Suprapubic skin (tissue), 4 donors: Measurements from ENCODE around the gene NHSL1. TPM values are rescaled to one million over a fixed set of nuclear protein-coding genes. Genes with fewer than 3 reads are reported as not detected.

Experiments
- DNase-seq, 2 donors: peaks; one replicate each; pipeline ENCODE4 v3.0.0-alpha.2; 2019; ENCODE audit warnings: low spot score in 2 of 2
- H3K27ac ChIP-seq: fragments of 200-600 bp; sonication (generic); one replicate; pipeline ENCODE4 v1.5.1; 2019
- H3K27me3 ChIP-seq: fragments of 200-600 bp; sonication (generic); one replicate; pipeline ENCODE4 v1.5.1; 2019
- H3K36me3 ChIP-seq: fragments of 200-600 bp; sonication (generic); one replicate; pipeline ENCODE4 v1.5.1; 2019
- H3K4me1 ChIP-seq: fragments of 200-600 bp; sonication (generic); one replicate; pipeline ENCODE4 v1.5.1; 2019
- H3K4me3 ChIP-seq: fragments of 200-600 bp; sonication (generic); one replicate; pipeline ENCODE4 v1.5.1; 2019; ENCODE audit warnings: mild to moderate bottlenecking
- H3K9me3 ChIP-seq: fragments of 200-600 bp; sonication (generic); one replicate; pipeline ENCODE4 v1.5.1; 2019
- CTCF ChIP-seq, 2 donors: fragments of 200-600 bp in 1 of 2; fragments of 450-650 bp in 1 of 2; sonication (generic) in 1 of 2; IDR thresholded peaks; one replicate each; pipeline ENCODE4 v1.5.1; 2016 to 2019; ENCODE audit warnings: antibody characterized with exemption in 2 of 2, mild to moderate bottlenecking in 1 of 2, moderate library complexity in 1 of 2
- EP300 ChIP-seq: sonication (generic); formaldehyde crosslinking; IDR thresholded peaks from one replicate; pipeline ENCODE4 v1.6.1; 2017; ENCODE audit warnings: antibody characterized with exemption
- POLR2A ChIP-seq, 2 donors: fragments of 450-650 bp; IDR thresholded peaks; one replicate each; pipeline ENCODE4 v1.6.1; 2017; ENCODE audit warnings: antibody characterized with exemption in 2 of 2, mild to moderate bottlenecking in 2 of 2, moderate library complexity in 2 of 2
- POLR2AphosphoS5 ChIP-seq, 3 donors: sonication (generic); formaldehyde crosslinking; IDR thresholded peaks; one replicate each; pipeline ENCODE4 v1.6.1; 2017; ENCODE audit warnings: antibody characterized with exemption in 3 of 3
- WGBS: methylation state at CpG from one replicate; pipeline ENCODE4 v1.1.5; 2018; 5-methylcytosine and 5-hydroxymethylcytosine counted together
- total RNA-seq, 4 donors: library from RNA; depleted of rRNA; stranded (reverse); fragments of >200 nt; gene quantifications; one replicate each; pipeline ENCODE4 v1.1.0, GENCODE V29; 2016

The NHSL1 gene
- total RNA-seq, 4 donors from 2014 or later: 62.6 to 105 (median 79.8) TPM

- H3K27ac ChIP-seq: no peak overlapping the region
- 86% methylated on average over 14 of the region's 19 CpGs for WGBS
- H3K9me3 ChIP-seq: no peaks in the 10 kb centered on the region
- TF ChIP-seq POLR2AphosphoS5 (IDR thresholded peaks at IDR 0.05) (no peak), EP300 (no peak), POLR2A (IDR thresholded peaks at IDR 0.05) (no peak), CTCF (IDR thresholded peaks at IDR 0.05) (no peak)
- H3K4me1 ChIP-seq: no peaks in the 10 kb centered on the region
- no peaks in the 10 kb centered on the region for H3K27me3 ChIP-seq
- no peak for DNase-seq
- H3K4me3 ChIP-seq: no peak overlapping the region
- H3K36me3 ChIP-seq: peaks cover 26% of the 10 kb centered on the region
Observed at GRCh38 chr6:138431256-138432062, 67.8 kb downstream of the NHSL1 start.

GRCh38 chr6:138430361-138431145 lies 68.7 kb downstream of the NHSL1 start:
- Histone ChIP-seq H3K4me1 (no peaks in the 10 kb centered on the region), H3K36me3 (peaks cover 26% of the 10 kb centered on the region), H3K9me3 (no peaks in the 10 kb centered on the region), H3K27ac (no peak overlapping the region), H3K27me3 (no peaks in the 10 kb centered on the region), H3K4me3 (no peak overlapping the region)
- no peak for DNase-seq
- 79% methylated on average over 23 of the region's 29 CpGs for WGBS
- no peak for TF ChIP-seq POLR2AphosphoS5 (IDR thresholded peaks at IDR 0.05)
- no peak for TF ChIP-seq POLR2A (IDR thresholded peaks at IDR 0.05)
- TF ChIP-seq CTCF (IDR thresholded peaks at IDR 0.05): no peak
- TF ChIP-seq EP300: no peak

- Histone ChIP-seq H3K4me3 (no peak overlapping the region), H3K9me3 (no peaks in the 10 kb centered on the region), H3K27ac (no peak overlapping the region), H3K36me3 (peaks cover 26% of the 10 kb centered on the region), H3K27me3 (no peaks in the 10 kb centered on the region), H3K4me1 (no peaks in the 10 kb centered on the region)
- DNase-seq: no peak
- WGBS: 82% methylated on average over 12 of the region's 12 CpGs
- TF ChIP-seq POLR2A (IDR thresholded peaks at IDR 0.05): no peak
- no peak for TF ChIP-seq CTCF (IDR thresholded peaks at IDR 0.05)
- TF ChIP-seq POLR2AphosphoS5 (IDR thresholded peaks at IDR 0.05): no peak
- TF ChIP-seq EP300: no peak
Observed at GRCh38 chr6:138429761-138430160, 69.5 kb downstream of the NHSL1 start.

GRCh38 chr6:138428944-138429598 lies 70.2 kb downstream of the NHSL1 start:
- Histone ChIP-seq H3K36me3 (peaks cover 31% of the 10 kb centered on the region), H3K4me1 (no peaks in the 10 kb centered on the region), H3K27ac (no peak overlapping the region), H3K9me3 (no peaks in the 10 kb centered on the region), H3K4me3 (no peak overlapping the region), H3K27me3 (no peaks in the 10 kb centered on the region)
- 31% methylated on average over 8 of the region's 8 CpGs for whole genome bisulfite sequencing
- DNase-seq: no peak
- TF ChIP-seq POLR2AphosphoS5 (IDR thresholded peaks at IDR 0.05): no peak
- TF ChIP-seq EP300: no peak
- TF ChIP-seq CTCF (IDR thresholded peaks at IDR 0.05): peak; percentile 39 to 42

- Histone ChIP-seq H3K4me1 (no peaks in the 10 kb centered on the region), H3K4me3 (no peak overlapping the region), H3K9me3 (no peaks in the 10 kb centered on the region), H3K36me3 (peaks cover 27% of the 10 kb centered on the region), H3K27ac (no peak overlapping the region), H3K27me3 (no peaks in the 10 kb centered on the region)
- WGBS: 84% methylated on average over 8 of the region's 8 CpGs
- no peak for DNase-seq
- no peak for TF ChIP-seq POLR2AphosphoS5 (IDR thresholded peaks at IDR 0.05)
Observed at GRCh38 chr6:138427701-138428100, 71.6 kb downstream of the NHSL1 start.
